Left lung (tissue), 10 donors: ENCODE data around the gene LRMDA. TPM values are rescaled to one million over a fixed set of nuclear protein-coding genes. Genes with fewer than 3 reads are reported as not detected.

ENCODE experiments used
- ATAC-seq: fragments of 200-7000 bp; cut with Tn5 transposase; one replicate; pipeline ENCODE4 v1.9.1; 2020; ENCODE audit warnings: moderate library complexity
- DNase-seq, 4 donors: peaks; one replicate each; pipeline ENCODE4 v3.0.0-alpha.2; 2013 to 2020
- H3K27ac ChIP-seq, 2 donors: fragments of 200-600 bp; sonication (generic) in 1 of 2; one replicate each; pipeline versions ENCODE4 v1.5.0 to v1.8.0; 2020 to 2021
- H3K27me3 ChIP-seq, 2 donors: fragments of 200-600 bp; sonication (generic) in 1 of 2; one replicate each; pipeline versions ENCODE4 v1.5.0 to v1.8.0; 2020 to 2021
- H3K36me3 ChIP-seq, 2 donors: fragments of 200-600 bp; sonication (generic) in 1 of 2; one replicate each; pipeline versions ENCODE4 v1.5.0 to v1.8.0; 2020 to 2021
- H3K4me1 ChIP-seq, 2 donors: fragments of 200-600 bp; one replicate each; pipeline ENCODE4 v1.8.0; 2021
- H3K4me3 ChIP-seq, 2 donors: fragments of 200-600 bp; sonication (generic) in 1 of 2; one replicate each; pipeline versions ENCODE4 v1.5.0 to v1.8.0; 2020 to 2021; ENCODE audit warnings: mild to moderate bottlenecking in 1 of 2
- H3K9me3 ChIP-seq, 2 donors: fragments of 200-600 bp; sonication (generic) in 1 of 2; one replicate each; pipeline versions ENCODE4 v1.5.0 to v1.8.0; 2020 to 2021
- CTCF ChIP-seq, 2 donors: fragments of 200-600 bp; sonication (generic) in 1 of 2; IDR thresholded peaks; one replicate each; pipeline versions ENCODE4 v1.5.0 to v1.8.0; 2021; ENCODE audit warnings: antibody characterized with exemption in 2 of 2
- intact Hi-C, 2 donors: fragments of 100-400 bp; cut with DNase I; formaldehyde crosslinking; loops; one replicate each; pipeline versions ENCODE4 v1.11.2 to v1.14.2; 2022
- polyA plus RNA-seq, 6 donors: library from polyadenylated mRNA; unstranded; fragments of 120-200 nt; gene quantifications; one replicate each; pipeline ENCODE4 v1.2.1, GENCODE V29; 2013; ENCODE audit not compliant: insufficient read length in 6 of 6
- total RNA-seq, 2 donors: library from RNA; stranded (reverse); fragmentation: NEBNext Ultra II Directional; extraction: Animal tissue kit (Norgen Biotek cat#: 25700); gene quantifications; one replicate each; pipeline ENCODE4 v1.2.1, GENCODE V29; 2021
- donor health status: DM: no; HTN: yes; CAD: no.
- donor health status: DM: no; HTN: no; CAD: no.

Gene LRMDA
- total and polyA plus RNA-seq, 8 donors, result 13.9 to 23.6 (median 18.7) TPM

GRCh38 chr10:75525067-75525466 lies 93.6 kb downstream of the LRMDA start:
- no peaks in the 10 kb centered on the region for H3K9me3 ChIP-seq
- no peak for TF ChIP-seq CTCF (IDR thresholded peaks at IDR 0.05)
- DNase-seq (no peak), ATAC-seq (peak; percentile 22)
- no peaks in the 10 kb centered on the region for H3K27me3 ChIP-seq
- intact Hi-C loops, result no loop called here
- no peaks in the 10 kb centered on the region for H3K36me3 ChIP-seq
- no peak overlapping the region for H3K27ac ChIP-seq
- peaks cover 0 to 20% of the 10 kb centered on the region in 2 donors for H3K4me1 ChIP-seq
- H3K4me3 ChIP-seq, result no peak overlapping the region

DNA sequence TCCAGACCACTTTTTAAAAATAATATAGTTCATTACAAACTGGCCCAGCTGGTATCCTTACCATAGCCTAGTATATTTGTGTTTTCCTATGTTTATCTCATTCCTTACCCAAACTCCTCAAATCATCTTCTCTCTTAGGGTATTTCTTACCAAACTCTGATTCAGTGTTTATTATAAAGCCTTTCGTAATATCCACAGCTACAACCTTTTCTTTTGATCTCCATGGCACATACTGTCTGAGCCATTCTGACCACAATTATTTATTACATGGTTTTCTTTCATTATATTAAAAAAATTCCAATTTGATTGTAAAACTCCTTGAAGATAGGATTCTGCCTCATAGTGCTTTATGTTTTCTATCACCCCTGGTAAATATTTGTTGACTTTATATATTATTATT lies 94.2 kb downstream of the LRMDA start:
- peaks cover 0 to 26% of the 10 kb centered on the region in 2 donors for H3K4me1 ChIP-seq
- no peaks in the 10 kb centered on the region for H3K27me3 ChIP-seq
- ATAC-seq (no peak), DNase-seq (no peak)
- no peaks in the 10 kb centered on the region for H3K9me3 ChIP-seq
- H3K4me3 ChIP-seq, result no peak overlapping the region
- intact Hi-C loops, result no loop called here
- no peaks in the 10 kb centered on the region for H3K36me3 ChIP-seq
- no peak overlapping the region for H3K27ac ChIP-seq
- TF ChIP-seq CTCF (IDR thresholded peaks at IDR 0.05), result no peak

GRCh38 chr10:75527542-75527941 lies 96.1 kb downstream of the LRMDA start:
- Histone ChIP-seq H3K27me3 (no peaks in the 10 kb centered on the region), H3K9me3 (no peaks in the 10 kb centered on the region), H3K36me3 (no peaks in the 10 kb centered on the region), H3K4me1 (peaks cover 0 to 29% of the 10 kb centered on the region in 2 donors), H3K4me3 (no peak overlapping the region), H3K27ac (no peak overlapping the region)
- DNase-seq, result no peak
- intact Hi-C loops, result no loop called here
- no peak for ATAC-seq
- no peak for TF ChIP-seq CTCF (IDR thresholded peaks at IDR 0.05)

GRCh38 chr10:75528392-75528791 lies 97.0 kb downstream of the LRMDA start:
- peak; percentile 38 for ATAC-seq
- no peak for TF ChIP-seq CTCF (IDR thresholded peaks at IDR 0.05)
- no peak for DNase-seq
- H3K27ac ChIP-seq, result no peak overlapping the region
- H3K9me3 ChIP-seq, result no peaks in the 10 kb centered on the region
- H3K36me3 ChIP-seq, result no peaks in the 10 kb centered on the region
- intact Hi-C loops, result no loop called here
- no peak overlapping the region for H3K4me3 ChIP-seq
- peaks cover 0 to 28% of the 10 kb centered on the region in 2 donors for H3K4me1 ChIP-seq
- no peaks in the 10 kb centered on the region for H3K27me3 ChIP-seq

DNA sequence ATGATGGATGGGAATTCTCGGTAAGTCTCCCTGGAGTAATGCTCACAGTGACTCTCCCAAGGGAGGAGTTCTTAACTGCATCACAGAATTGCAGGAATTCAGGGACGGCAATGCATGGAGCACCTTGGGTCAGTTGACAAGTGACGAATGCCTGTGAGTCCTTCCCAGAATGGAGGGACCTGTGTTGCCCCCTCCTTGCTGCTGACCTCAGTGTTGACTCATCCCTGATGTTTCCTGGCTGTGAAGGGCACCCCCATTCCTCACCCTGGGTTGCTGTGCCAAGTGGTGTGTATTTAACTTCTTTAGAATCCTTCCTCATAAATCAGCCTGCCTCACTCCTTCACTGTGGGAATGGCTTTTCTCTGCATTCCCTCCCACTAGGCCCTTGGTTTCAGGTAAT lies 98.9 kb downstream of the LRMDA start:
- H3K27ac ChIP-seq, result no peak overlapping the region
- intact Hi-C loops, result no loop called here
- TF ChIP-seq CTCF (IDR thresholded peaks at IDR 0.05), result no peak
- H3K36me3 ChIP-seq, result no peaks in the 10 kb centered on the region
- peaks cover 0 to 28% of the 10 kb centered on the region in 2 donors for H3K4me1 ChIP-seq
- no peaks in the 10 kb centered on the region for H3K9me3 ChIP-seq
- DNase-seq, result no peak
- peak; percentile 44 for ATAC-seq
- H3K4me3 ChIP-seq, result no peak overlapping the region
- no peaks in the 10 kb centered on the region for H3K27me3 ChIP-seq
